GM21423 (cell line): ENCODE data around the gene ZNF793.

ENCODE experiments used
- ATAC-seq: cut with Tn5 transposase; IDR thresholded peaks from one replicate; pipeline ENCODE4 v1.9.1; 2021; ENCODE audit warnings: mild to moderate bottlenecking, moderate library complexity; ENCODE audit not compliant: unreplicated experiment

ZNF793 gene

DNA sequence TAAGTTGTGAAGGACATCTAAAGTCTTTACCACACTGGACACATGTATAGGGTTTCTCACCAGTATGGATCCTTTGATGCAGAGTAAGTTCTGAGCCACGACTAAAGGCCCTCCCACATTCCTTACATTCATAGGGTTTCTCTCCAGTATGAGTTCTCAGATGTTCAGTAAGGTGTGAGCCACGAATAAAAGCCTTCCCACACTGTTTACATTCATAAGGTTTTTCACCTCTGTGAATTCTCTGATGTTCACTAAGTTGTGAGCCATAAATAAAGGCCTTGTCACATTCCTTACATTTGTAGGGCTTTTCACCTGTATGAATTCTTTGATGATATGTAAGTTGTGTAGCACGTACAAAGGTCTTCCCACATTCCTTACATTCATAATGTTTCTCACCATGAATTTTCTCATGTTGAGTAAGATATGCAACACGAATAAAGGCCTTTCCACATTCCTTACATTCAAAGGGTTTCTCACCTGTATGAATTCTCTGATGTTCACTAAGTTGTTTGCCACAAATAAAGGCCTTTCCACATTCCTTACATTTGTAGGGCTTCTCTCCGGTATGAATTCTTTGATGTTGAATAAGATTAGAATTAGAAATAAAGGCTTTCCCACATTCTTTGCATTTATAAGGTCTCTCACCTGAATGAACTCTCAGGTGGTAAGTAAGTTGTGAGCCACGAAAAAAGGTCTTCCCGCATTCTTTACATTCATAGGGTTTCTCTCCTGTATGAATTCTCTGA, 58.1 kb downstream of the ZNF793 start:
- ATAC-seq: no peak

DNA sequence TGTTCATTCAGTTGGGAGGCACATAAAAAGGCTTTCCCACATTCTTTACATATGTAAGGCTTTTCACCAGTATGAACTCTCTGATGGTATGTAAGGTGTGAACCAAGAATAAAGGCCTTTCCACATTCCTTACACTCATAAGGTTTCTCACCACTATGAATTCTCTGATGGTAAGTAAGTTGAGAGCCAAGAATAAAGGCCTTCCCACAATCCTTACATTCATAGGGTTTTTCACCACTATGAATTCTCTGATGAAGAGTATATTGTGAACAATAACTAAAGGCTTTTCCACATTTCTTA, 58.6 kb downstream of the ZNF793 start:
- ATAC-seq: no peak

GRCh38 chr19:37572203-37572602, 65.5 kb downstream of the ZNF793 start:
- ATAC-seq: no peak

DNA sequence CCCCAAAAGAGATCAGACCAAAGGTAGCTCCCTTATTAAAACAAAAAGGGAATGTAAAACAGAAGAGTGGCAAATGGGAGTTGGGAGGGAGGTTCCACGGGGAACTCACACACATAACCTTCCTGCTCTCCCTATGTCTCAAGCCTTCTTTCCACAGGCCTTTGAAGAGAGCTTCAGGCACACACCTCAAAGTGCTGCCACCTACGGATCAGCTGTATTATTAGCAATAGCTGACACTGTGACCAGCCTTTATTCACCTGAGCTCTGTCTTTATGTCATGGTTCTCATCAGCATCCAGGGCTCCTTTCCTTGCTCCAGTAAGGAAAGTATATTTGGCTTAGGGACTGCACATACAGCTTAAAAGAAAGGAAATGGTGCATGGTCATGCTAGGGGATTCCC, 76.6 kb downstream of the ZNF793 start:
- no peak for ATAC-seq
